ENCODE data around the gene MRPS34.

Gene MRPS34

GRCh38 chr16:1723450-1724147, 49.3 kb downstream of the MRPS34 start:
- peak; percentile 33 for DNase-seq

Measured in fibroblast of skin of right biceps (primary cell).